ENCODE data around the gene STXBP6.
"Not testable (repeated sequence)": the region's sequence is repeated elsewhere in the genome, so short reads cannot be mapped to it uniquely, and the experiment has no call there.

Gene STXBP6

DNA sequence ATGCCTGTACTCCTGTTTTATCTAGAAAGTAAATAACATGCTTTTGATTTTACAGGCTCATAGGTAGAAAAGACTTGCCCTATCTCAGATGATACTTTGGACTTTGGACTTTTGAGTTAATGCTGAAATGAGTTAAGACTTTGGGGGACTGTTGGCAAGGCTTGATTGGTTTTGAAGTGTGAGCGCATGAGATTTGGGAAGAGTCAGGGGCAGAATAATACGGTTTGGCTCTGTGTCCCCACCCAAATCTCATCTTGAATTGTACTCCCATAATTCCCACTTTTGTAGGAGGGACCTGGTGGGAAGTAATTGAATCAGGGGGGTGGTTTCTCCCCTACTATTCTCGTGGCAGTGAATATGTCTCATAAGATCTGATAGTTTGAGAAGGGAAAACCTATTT is 259.8 kb downstream of the STXBP6 start:
- DNase-seq: no peak

DNA sequence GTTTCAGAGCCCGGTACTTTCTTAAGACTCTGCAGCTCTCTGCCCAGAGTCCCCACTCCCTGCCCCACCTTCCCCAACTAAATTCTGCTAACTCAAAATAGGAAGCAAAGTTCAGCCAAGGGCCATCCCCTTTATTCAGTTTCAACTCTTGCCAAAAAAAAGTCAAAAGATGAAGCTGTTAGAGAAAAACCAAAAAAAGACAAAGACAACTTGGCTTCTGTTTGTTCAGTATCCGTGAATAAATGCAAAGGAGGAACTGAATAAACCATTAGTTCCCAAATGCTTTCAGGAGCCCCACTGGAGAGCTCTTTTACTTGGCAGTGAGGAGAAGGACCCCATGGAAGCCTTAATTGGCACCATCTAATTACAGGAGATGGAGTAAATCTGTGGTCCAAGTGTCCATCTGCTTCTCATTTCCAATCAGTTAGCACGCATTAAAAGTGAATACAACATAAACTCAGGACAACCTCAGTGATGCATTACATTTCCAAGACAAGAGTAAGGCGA is 260.5 kb downstream of the STXBP6 start:
- DNase-seq: no peak

DNA sequence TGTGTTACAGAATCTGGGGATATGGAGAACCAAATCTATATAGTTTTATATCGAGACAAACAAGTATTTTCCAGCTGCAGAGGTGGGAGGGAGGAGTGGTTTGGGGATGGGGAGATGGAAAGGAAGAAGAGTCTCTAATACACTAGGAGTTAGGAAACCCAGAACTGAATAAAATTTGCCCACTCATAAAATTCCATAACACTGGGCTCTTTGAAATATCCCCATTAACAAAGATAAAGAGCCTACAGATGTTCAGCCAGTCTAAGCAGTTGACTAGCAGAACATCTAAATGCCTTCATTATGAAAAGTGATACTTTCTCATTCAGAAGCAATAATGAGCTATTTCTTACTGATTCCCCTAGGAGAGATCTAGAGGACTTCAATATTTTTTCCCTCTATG is 264.2 kb downstream of the STXBP6 start:
- DNase-seq: no peak

DNA sequence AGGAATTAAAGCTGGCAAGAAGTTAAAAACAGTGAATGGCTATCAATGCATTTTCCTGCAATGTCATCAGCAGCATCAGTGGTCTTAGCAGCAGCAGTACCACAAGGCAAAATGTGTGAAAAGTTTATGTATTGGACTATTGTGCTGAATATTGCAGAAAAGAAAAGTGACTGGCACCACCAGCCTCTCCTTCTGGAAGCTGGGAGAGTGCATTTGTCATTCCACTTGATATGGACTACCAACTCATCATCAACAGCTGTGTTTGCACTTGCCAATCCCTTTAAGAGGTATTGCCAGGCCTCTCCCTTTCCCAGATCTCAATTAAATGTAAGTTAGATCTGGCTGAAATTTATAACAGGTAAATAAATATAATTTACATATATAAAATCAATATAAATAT is 265.0 kb downstream of the STXBP6 start:
- no peak for DNase-seq

DNA sequence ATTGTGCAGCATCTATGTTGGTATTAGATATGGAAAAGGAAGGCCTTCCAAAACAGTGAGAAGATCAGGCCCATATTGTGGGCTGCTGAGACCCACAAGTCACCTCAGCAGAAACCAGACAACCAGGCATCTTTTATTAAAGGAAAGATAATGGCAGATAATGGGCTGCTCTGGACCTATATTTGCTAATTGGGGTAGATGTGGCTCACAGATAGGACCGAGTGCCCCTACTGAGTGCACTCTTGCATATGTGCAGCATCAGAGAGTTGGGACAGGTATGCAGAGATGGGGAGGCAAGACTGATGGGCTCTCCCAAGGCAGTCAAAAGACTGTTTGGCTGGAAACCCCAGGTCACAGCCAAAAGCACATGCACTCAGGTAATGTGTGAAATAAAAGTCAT is 266.2 kb downstream of the STXBP6 start:
- DNase-seq: no peak

DNA sequence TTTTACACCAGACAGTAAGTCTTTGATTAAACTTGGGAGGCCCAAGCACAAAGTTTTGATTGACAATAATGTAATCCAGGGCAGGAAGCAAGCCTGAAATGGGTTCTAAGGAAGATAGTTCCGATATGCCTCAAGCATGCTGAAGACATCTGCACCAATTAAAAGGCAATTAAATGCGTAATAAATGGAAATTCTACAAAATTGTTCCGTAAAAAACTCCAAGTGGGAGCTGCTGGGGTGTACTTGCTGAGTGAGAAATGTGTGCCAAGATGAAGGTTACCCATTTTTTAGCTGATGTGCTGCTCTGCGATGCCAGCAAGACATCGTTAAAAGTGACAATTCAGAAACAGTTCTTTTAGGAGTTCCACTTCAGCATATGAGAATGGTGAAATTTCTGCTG is 269.7 kb downstream of the STXBP6 start:
- no peak for DNase-seq

DNA sequence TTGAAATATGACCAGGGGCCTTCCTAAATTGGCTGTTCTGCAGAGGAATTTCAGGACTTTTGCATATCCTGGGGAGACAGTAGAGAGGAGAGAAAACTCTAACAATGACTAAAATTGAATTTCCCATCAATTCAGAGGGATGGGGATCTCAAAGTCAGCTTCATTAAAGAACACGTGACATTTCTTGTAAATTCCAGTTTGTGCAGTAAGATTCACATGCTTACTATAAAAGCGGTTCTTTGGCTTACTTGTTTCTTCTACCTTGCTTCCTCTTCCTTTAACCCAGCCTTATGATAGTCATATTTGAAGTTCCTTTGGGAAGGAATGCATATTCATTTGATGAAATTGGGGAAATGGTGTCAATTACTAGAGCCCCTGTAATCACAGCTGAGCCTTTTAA is 272.3 kb downstream of the STXBP6 start:
- DNase-seq: no peak

DNA sequence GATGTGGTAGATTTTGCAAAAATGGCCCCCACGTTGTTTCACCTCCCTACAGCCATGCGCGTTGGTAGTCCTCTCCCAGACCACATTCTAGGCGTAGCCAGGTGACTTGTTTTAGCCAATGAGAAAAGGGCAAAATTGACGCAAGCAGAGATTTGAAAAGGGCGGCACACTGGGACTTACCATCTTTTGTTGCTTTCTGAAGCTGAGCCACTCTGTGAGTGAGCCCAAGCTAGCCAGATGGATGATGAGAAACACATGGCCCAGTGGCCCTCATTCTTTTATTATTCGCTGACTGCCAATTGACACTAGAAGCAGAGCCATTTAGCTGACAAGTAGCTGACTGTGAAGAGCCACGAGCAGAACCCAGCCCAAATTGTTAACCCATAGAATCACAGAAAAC is 274.0 kb downstream of the STXBP6 start:
- no peak for DNase-seq

DNA sequence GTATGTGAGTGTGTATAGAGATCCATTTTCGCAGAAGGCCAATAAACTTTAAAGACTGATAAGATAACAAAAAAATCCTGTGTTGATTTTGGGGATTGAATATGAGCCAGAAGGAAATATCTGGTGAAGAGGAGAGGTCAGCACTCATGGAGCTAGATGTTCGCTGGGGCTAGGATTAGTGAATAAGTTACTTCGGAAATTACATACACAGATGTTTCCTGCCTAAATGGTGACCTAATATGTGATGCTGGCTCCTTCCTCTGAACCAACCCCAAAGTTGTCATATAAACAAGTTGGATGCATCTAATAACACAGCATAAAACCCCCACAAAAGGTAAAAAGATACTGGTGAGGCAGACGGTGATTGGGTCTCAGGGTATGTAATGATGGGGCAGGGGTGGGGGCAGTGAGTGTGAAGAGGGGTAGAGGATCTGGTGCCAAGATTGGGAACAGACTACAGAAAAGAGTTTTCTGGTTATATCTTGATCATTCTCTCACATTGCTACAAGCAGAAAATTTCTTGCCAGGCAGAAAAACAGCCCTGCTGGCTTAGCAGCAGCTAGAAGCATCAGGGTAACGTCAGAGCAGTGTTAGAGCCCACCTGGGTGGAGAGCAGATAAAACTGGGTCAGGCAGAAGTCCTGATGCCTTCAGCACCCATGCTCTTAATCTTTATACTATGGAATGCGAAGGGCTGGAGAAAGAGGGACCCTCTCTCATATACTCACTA is 275.6 kb downstream of the STXBP6 start:
- DNase-seq: no peak

DNA sequence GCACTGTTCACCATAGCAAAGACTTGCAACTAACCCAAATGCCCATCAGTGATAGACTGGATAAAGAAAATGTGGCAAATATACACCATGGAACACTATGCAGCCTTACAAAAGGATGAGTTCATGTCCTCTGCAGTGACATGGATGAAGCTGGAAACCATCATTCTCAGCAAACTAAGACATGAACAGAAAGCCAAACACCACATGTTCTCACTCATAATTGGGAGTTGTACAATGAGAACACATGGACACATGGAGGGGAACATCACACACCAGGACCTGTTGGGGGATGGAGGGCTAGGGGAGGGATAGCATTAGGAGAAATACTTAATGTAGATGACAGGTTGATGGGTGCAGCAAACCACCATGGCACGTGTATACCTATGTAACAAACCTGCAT is 276.4 kb downstream of the STXBP6 start:
- DNase-seq: not testable (repeated sequence)

DNA sequence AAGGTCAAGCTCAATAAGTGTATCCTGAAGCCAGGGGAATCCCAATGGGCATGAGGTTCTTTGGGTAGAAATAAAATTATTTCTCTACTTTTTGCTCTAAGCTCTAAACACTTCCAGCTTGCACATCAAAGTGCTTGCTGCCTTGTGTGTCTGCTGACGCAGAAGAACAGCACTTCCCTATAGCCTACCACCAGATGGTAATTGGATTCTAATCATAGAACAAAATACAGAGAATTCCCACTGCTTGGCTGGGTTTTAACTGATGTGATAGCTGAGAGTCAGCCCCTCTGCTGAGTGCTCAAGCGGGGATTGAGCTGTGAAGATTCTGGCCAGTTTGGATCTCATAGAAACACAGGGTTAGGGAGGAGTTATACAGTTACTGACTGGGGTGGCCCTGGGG is 283.5 kb downstream of the STXBP6 start:
- no peak for DNase-seq

DNA sequence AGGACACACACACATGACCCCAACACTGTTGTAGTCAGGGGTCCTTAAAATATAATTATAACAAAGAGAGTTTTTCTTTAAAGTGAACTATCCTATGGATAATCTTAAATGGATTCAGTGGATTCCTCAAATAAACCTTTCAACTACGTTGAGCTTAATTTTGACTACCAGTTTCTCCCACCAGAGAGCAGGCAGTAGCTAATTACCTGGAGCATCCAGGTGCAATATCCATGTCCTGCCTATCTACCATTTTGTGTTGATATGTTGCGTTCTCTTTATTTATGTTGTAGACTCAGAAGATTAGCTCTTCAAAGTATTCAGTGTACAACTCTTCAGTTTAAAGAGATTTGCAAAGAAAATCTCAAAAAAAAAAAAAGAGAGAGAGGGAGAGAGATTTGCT is 288.8 kb downstream of the STXBP6 start:
- no peak for DNase-seq
